HFFc6 (cell line): Measurements from ENCODE around the gene GNAZ. TPM values are rescaled to one million over a fixed set of nuclear protein-coding genes. Genes with fewer than 3 reads are reported as not detected.

ENCODE experiments used
- DNase-seq: peaks from one replicate; pipeline ENCODE4 v3.0.0-alpha.2; 2018
- H3K27ac Mint-ChIP-seq: 2 replicates; pipeline ENCODE4 v1.8.0; 2020; ENCODE audit warnings: mild to moderate bottlenecking, mixed read lengths
- H3K27me3 Mint-ChIP-seq: 2 replicates; pipeline ENCODE4 v1.8.0; 2021; ENCODE audit warnings: mild to moderate bottlenecking, moderate library complexity, mixed read lengths; ENCODE audit not compliant: insufficient read depth
- H3K36me3 Mint-ChIP-seq: 2 replicates; pipeline ENCODE4 v1.8.0; 2021; ENCODE audit warnings: low read depth, mixed read lengths
- H3K4me1 Mint-ChIP-seq: 2 replicates; pipeline ENCODE4 v1.8.0; 2020; ENCODE audit warnings: low read depth, mixed read lengths
- H3K4me3 Mint-ChIP-seq: 2 replicates; pipeline ENCODE4 v1.8.0; 2020; ENCODE audit warnings: mild to moderate bottlenecking, moderate library complexity, mixed read lengths
- H3K9me3 Mint-ChIP-seq: 2 replicates; pipeline ENCODE4 v1.8.0; 2020; ENCODE audit warnings: mild to moderate bottlenecking, mixed read lengths
- CTCF ChIP-seq: fragments of 200-600 bp; sonication (generic); IDR thresholded peaks from 2 replicates; pipeline ENCODE4 v1.5.0; 2021; ENCODE audit warnings: antibody characterized with exemption, mild to moderate bottlenecking
- total RNA-seq, 6 experiments: library from RNA; stranded (reverse); fragmentation: NEBNext Ultra II Directional; extraction: Animal tissue kit (Norgen Biotek cat#: 25700); gene quantifications; 2 replicates in 1 of 6; 3 replicates in 5 of 6; pipeline ENCODE4 v1.2.3, GENCODE V29; 2021

Gene GNAZ
- total RNA-seq, 6 experiments from 2014 or later, result 19.0 to 22.5 (median 20.1) TPM

GRCh38 chr22:23117275-23117674, 47.0 kb downstream of the GNAZ start:
- H3K9me3 Mint-ChIP-seq, result no peaks in the 10 kb centered on the region
- no peaks in the 10 kb centered on the region; the same call in 1 of the 2 replicates for H3K4me1 Mint-ChIP-seq
- no peaks in the 10 kb centered on the region for H3K36me3 Mint-ChIP-seq
- no peak overlapping the region for H3K4me3 Mint-ChIP-seq
- H3K27ac Mint-ChIP-seq, result no peak overlapping the region
- no peak for TF ChIP-seq CTCF
- H3K27me3 Mint-ChIP-seq, result peaks cover 7% of the 10 kb centered on the region
- no peak for DNase-seq

GRCh38 chr22:23117891-23118646, 47.8 kb downstream of the GNAZ start:
- Mint-ChIP-seq H3K9me3 (no peaks in the 10 kb centered on the region), H3K27me3 (peaks cover 7% of the 10 kb centered on the region), H3K27ac (no peak overlapping the region), H3K36me3 (peaks cover 2% of the 10 kb centered on the region; the same call in 1 of the 2 replicates), H3K4me3 (no peak overlapping the region), H3K4me1 (no peaks in the 10 kb centered on the region; the same call in 1 of the 2 replicates)
- no peak for TF ChIP-seq CTCF
- no peak for DNase-seq

- Mint-ChIP-seq H3K27me3 (peaks cover 7% of the 10 kb centered on the region), H3K4me3 (no peak overlapping the region), H3K27ac (no peak overlapping the region)
Observed at GRCh38 chr22:23118647-23119493, 48.6 kb downstream of the GNAZ start.

GRCh38 chr22:23119494-23120414, 49.4 kb downstream of the GNAZ start:
- Mint-ChIP-seq H3K36me3 (peaks cover 5% of the 10 kb centered on the region; the same call in 1 of the 2 replicates), H3K4me3 (no peak overlapping the region), H3K27ac (no peak overlapping the region), H3K9me3 (no peaks in the 10 kb centered on the region), H3K27me3 (peaks cover 7% of the 10 kb centered on the region), H3K4me1 (no peaks in the 10 kb centered on the region; the same call in 1 of the 2 replicates)
- no peak for TF ChIP-seq CTCF
- DNase-seq, result no peak

More at GRCh38 chr22:23118647-23119493, 48.6 kb downstream of the GNAZ start:
- Mint-ChIP-seq H3K36me3 (peaks cover 5% of the 10 kb centered on the region; the same call in 1 of the 2 replicates), H3K9me3 (no peaks in the 10 kb centered on the region), H3K4me1 (no peaks in the 10 kb centered on the region; the same call in 1 of the 2 replicates)
- no peak for TF ChIP-seq CTCF
- no peak for DNase-seq

GRCh38 chr22:23120415-23120899, 50.1 kb downstream of the GNAZ start:
- H3K36me3 Mint-ChIP-seq, result peaks cover 5% of the 10 kb centered on the region; the same call in 1 of the 2 replicates
- no peaks in the 10 kb centered on the region; the same call in 1 of the 2 replicates for H3K4me1 Mint-ChIP-seq
- DNase-seq, result no peak
- TF ChIP-seq CTCF, result no peak
- H3K9me3 Mint-ChIP-seq, result no peaks in the 10 kb centered on the region
- peaks cover 7% of the 10 kb centered on the region for H3K27me3 Mint-ChIP-seq
- H3K4me3 Mint-ChIP-seq, result no peak overlapping the region
- no peak overlapping the region for H3K27ac Mint-ChIP-seq
